Heart right ventricle (tissue), 16 donors: ENCODE measurements around the gene ANAPC15. TPM values are rescaled to one million over a fixed set of nuclear protein-coding genes. Genes with fewer than 3 reads are reported as not detected.
"Not testable (repeated sequence)": the region's sequence is repeated elsewhere in the genome, so short reads cannot be mapped to it uniquely, and the experiment has no call there.

Experiments
- ATAC-seq, 8 donors: fragments of 200-7000 bp; cut with Tn5 transposase; one replicate each; pipeline ENCODE4 v1.9.1; 2020; ENCODE audit warnings: mild to moderate bottlenecking in 8 of 8, moderate library complexity in 8 of 8, moderate number of reproducible peaks in 1 of 8
- DNase-seq, 2 donors: peaks; one replicate each; pipeline ENCODE4 v3.0.0-alpha.2; 2020
- H3K27ac ChIP-seq, 10 donors: fragments of 200-600 bp; sonication (generic) in 2 of 10; one replicate each; pipeline versions ENCODE4 v1.5.0 to v1.8.0; 2020 to 2022; ENCODE audit warnings: mild to moderate bottlenecking in 3 of 10
- H3K27me3 ChIP-seq, 7 donors: fragments of 200-600 bp; one replicate each; pipeline ENCODE4 v1.8.0; 2021 to 2022; ENCODE audit warnings: mild to moderate bottlenecking in 2 of 7
- H3K36me3 ChIP-seq, 9 donors: fragments of 200-600 bp; sonication (generic) in 1 of 9; one replicate each; pipeline versions ENCODE4 v1.5.0 to v1.8.0; 2020 to 2022; ENCODE audit warnings: mild to moderate bottlenecking in 2 of 9
- H3K4me1 ChIP-seq, 9 donors: fragments of 200-600 bp; sonication (generic) in 1 of 9; one replicate each; pipeline versions ENCODE4 v1.5.0 to v1.8.0; 2020 to 2022; ENCODE audit warnings: mild to moderate bottlenecking in 4 of 9
- H3K4me3 ChIP-seq, 10 donors: fragments of 200-600 bp; sonication (generic) in 2 of 10; one replicate each; pipeline versions ENCODE4 v1.5.0 to v1.8.0; 2020 to 2022; ENCODE audit warnings: mild to moderate bottlenecking in 7 of 10, moderate library complexity in 2 of 10
- H3K9me3 ChIP-seq, 11 donors: fragments of 200-600 bp in 10 of 11; sonication (generic) in 2 of 11; one replicate each; pipeline versions ENCODE4 v1.5.0 to v1.8.0; 2013 to 2022; ENCODE audit warnings: mild to moderate bottlenecking in 2 of 11, control low read depth in 1 of 11, moderate library complexity in 1 of 11
- CTCF ChIP-seq, 9 donors: fragments of 200-600 bp; sonication (generic) in 2 of 9; IDR thresholded peaks; one replicate each; pipeline versions ENCODE4 v1.5.0 to v1.8.0; 2021 to 2022; ENCODE audit warnings: antibody characterized with exemption in 9 of 9, mild to moderate bottlenecking in 5 of 9, moderate library complexity in 1 of 9
- WGBS, 2 donors: extraction: QIAGEN DNeasy Blood & Tissue Kit; methylation state at CpG; one replicate each; pipeline ENCODE4 v1.1.7; 2013; ENCODE audit warnings: inconsistent platforms in 1 of 2; 5-methylcytosine and 5-hydroxymethylcytosine counted together
- intact Hi-C, 10 donors: fragments of 100-400 bp; cut with DNase I; formaldehyde crosslinking; loops; one replicate each; pipeline versions ENCODE4 v1.11.1 to v1.14.2; 2022
- polyA plus RNA-seq, 2 donors: library from polyadenylated mRNA; stranded (reverse); fragments of 200-250 nt; gene quantifications; one replicate each; pipeline ENCODE4 v1.2.3, GENCODE V29; 2013
- total RNA-seq, 10 donors: library from RNA; stranded (reverse); fragmentation: NEBNext Ultra II Directional in 3 of 10; extraction: Animal tissue kit (Norgen Biotek cat#: 25700) in 3 of 10; gene quantifications; one replicate each; pipeline versions ENCODE4 v1.2.1 to v1.2.4, GENCODE V29; 2021 to 2023
- donor health status: Arrhythmogenic right ventricular cardiomyopathy.
- donor health status: ischemic (EF 13 %, LVEDD 7.1; RV severe dilation, severe dysfunction).
- donor health status: healthy with polysubstance abuse.
- donor health status: DM: no; HTN: yes; CAD: no.
- donor health status: DM: no; HTN: no; CAD: no.
- donor health status: ischemic (EF 25% LVEDD 6.9; RV normal size, moderate dysfunction).
- donor health status: ischemic (EF 25% LVEDD 5.7; RV mildly dilated, moderate dysfunction).
- donor health status: healthy.
- donor health status: DM: yes; HTN: yes; CAD: no.
- donor health status: Ischemic cardiomyopathy.
- donor health status: ischemic (EF 35%, LVEDD 5.7; RV mildly dilated, moderate dysfunction).
- donor health status: nonischemic (EF 11% LVEDD 7.7; RV severe dilation, severe dysfunction).
- donor health status: DM: yes; HTN: yes; CAD: no.
- donor health status: PGD.
- donor health status: ischemic (EF 29% LVEDD 5.4; RV normal size, mild dysfunction).
- donor health status: nonischemic (EF 23%, LVEDD 6.1; RV moderate dilation, normal function).

ANAPC15 gene
- total and polyA plus RNA-seq, 12 donors: 31.8 to 104 (median 46.8) TPM

GRCh38 chr11:72154816-72155215 lies 42.3 kb upstream of the ANAPC15 start:
- Histone ChIP-seq H3K9me3 (no peaks in the 10 kb centered on the region), H3K36me3 (no peaks in the 10 kb centered on the region), H3K4me1 (no peaks in the 10 kb centered on the region), H3K4me3 (no peak overlapping the region), H3K27ac (no peak overlapping the region), H3K27me3 (peaks cover 0 to 16% (median 13%) of the 10 kb centered on the region in 7 donors)
- 82 to 90% methylated on average over 3 of the region's 3 CpGs for WGBS, 2 donors
- no peak for DNase-seq
- intact Hi-C loops: no loop called here
- TF ChIP-seq CTCF (IDR thresholded peaks at IDR 0.05): no peak
- ATAC-seq: no peak

GRCh38 chr11:72153874-72154273 lies 41.4 kb upstream of the ANAPC15 start:
- ATAC-seq, H3K9me3 ChIP-seq, intact Hi-C loops: not testable (repeated sequence)

GRCh38 chr11:72150882-72151281 lies 38.4 kb upstream of the ANAPC15 start:
- no peaks in the 10 kb centered on the region for H3K36me3 ChIP-seq
- H3K27me3 ChIP-seq: peaks cover 0 to 8% (median 0%) of the 10 kb centered on the region in 7 donors
- H3K9me3 ChIP-seq: no peaks in the 10 kb centered on the region
- no peak overlapping the region for H3K4me3 ChIP-seq
- intact Hi-C loops: no loop called here
- 64 to 75% methylated on average over 4 of the region's 4 CpGs for WGBS, 2 donors
- no peak for DNase-seq
- no peak for TF ChIP-seq CTCF (IDR thresholded peaks at IDR 0.05)
- H3K4me1 ChIP-seq: no peaks in the 10 kb centered on the region
- H3K27ac ChIP-seq: no peak overlapping the region
- no peak for ATAC-seq

More at GRCh38 chr11:72153874-72154273, 41.4 kb upstream of the ANAPC15 start:
- not testable (repeated sequence) for H3K27ac ChIP-seq, H3K36me3 ChIP-seq, H3K4me3 ChIP-seq, DNase-seq, H3K4me1 ChIP-seq
- H3K27me3 ChIP-seq: peaks cover 0 to 13% (median 4%) of the 10 kb centered on the region in 7 donors
- WGBS, 2 donors: 86 to 88% methylated on average over 6 of the region's 6 CpGs

GRCh38 chr11:72146625-72147024 lies 34.1 kb upstream of the ANAPC15 start:
- TF ChIP-seq CTCF (IDR thresholded peaks at IDR 0.05): no peak
- no peaks in the 10 kb centered on the region for H3K36me3 ChIP-seq
- H3K27ac ChIP-seq: no peak overlapping the region
- H3K4me3 ChIP-seq: no peak overlapping the region
- no peaks in the 10 kb centered on the region for H3K9me3 ChIP-seq
- WGBS, 2 donors: 20 to 32% methylated on average over 2 of the region's 2 CpGs
- peaks cover 0 to 8% (median 0%) of the 10 kb centered on the region in 9 donors for H3K4me1 ChIP-seq
- intact Hi-C loops: loop anchor here in 2 of 10 donors (5.0 kb wide), 2 partner anchors 119 to 631 kb away; no protein-coding TSS in a partner anchor
- peaks cover 0 to 8% (median 0%) of the 10 kb centered on the region in 7 donors for H3K27me3 ChIP-seq
- ATAC-seq: no peak
- DNase-seq: no peak

- no peak for TF ChIP-seq CTCF (IDR thresholded peaks at IDR 0.05)
- intact Hi-C loops: loop anchor here in 8 of 10 donors (1.0 to 5.0 kb wide), 8 partner anchors 53 to 632 kb away; partner anchors contain the start of gene CLPB (in 1 of the 8)
- H3K36me3 ChIP-seq: no peaks in the 10 kb centered on the region
- H3K4me3 ChIP-seq: no peak overlapping the region
- peaks cover 0 to 11% (median 0%) of the 10 kb centered on the region in 9 donors for H3K4me1 ChIP-seq
- H3K27ac ChIP-seq: no peak overlapping the region
- no peak for DNase-seq
- 82 to 86% methylated on average over 4 of the region's 4 CpGs for WGBS, 2 donors
- no peak for ATAC-seq
- H3K27me3 ChIP-seq: peaks cover 0 to 5% (median 0%) of the 10 kb centered on the region in 7 donors
- H3K9me3 ChIP-seq: no peaks in the 10 kb centered on the region
Observed at GRCh38 chr11:72144807-72145565, 32.5 kb upstream of the ANAPC15 start.

- intact Hi-C loops: loop anchor here in 6 of 10 donors (5.0 kb wide), 5 partner anchors 50 to 290 kb away; partner anchors contain the start of gene CLPB (in 1 of the 6)
- not testable (repeated sequence) for ATAC-seq, H3K27ac ChIP-seq, H3K4me3 ChIP-seq, H3K9me3 ChIP-seq, H3K36me3 ChIP-seq, DNase-seq, H3K27me3 ChIP-seq
- H3K4me1 ChIP-seq: peaks cover 0 to 11% (median 0%) of the 10 kb centered on the region in 9 donors
- 36 to 50% methylated on average over 1 of the region's 1 CpG for WGBS, 2 donors
Observed at GRCh38 chr11:72142543-72142942, 30.0 kb upstream of the ANAPC15 start.

- H3K27ac ChIP-seq, H3K9me3 ChIP-seq, H3K4me3 ChIP-seq, H3K27me3 ChIP-seq, DNase-seq, H3K36me3 ChIP-seq: not testable (repeated sequence)
- intact Hi-C loops: loop anchor here in 6 of 10 donors (5.0 kb wide), 5 partner anchors 50 to 290 kb away; partner anchors contain the start of gene CLPB (in 1 of the 6)
- peaks cover 0 to 11% (median 0%) of the 10 kb centered on the region in 9 donors for H3K4me1 ChIP-seq
- ATAC-seq: peak in 3 of 8 donors; percentile 30 to 46 (median 41)
- 14 to 41% methylated on average over 1 of the region's 1 CpG for WGBS, 2 donors
Observed at GRCh38 chr11:72142086-72142485, 29.6 kb upstream of the ANAPC15 start.
